ENCODE measurements around the gene TOP1. TPM values are rescaled to one million over a fixed set of nuclear protein-coding genes. Genes with fewer than 3 reads are reported as not detected.

The TOP1 gene
- total RNA-seq (2021) (77.7 to 81.8 TPM (median 80.0 TPM) in 3 replicates), Bru-seq, nascent RNA (percentile 91 among the genes with signal in this experiment)
- long read RNA-seq, experiment 1, transcript TOP1-201 (21 exons, 3,738 nt), result major isoform, 166 of 251 reads
- long read RNA-seq, experiment 1, partial matches to known transcripts, result 77 of 251 reads
- long read RNA-seq, experiment 1, other reads (novel, unspliced or antisense), result 8 of 251 reads
- long read RNA-seq, experiment 2, transcript TOP1-201 (21 exons, 3,738 nt), result major isoform, 35 of 131 reads
- long read RNA-seq, experiment 2, partial matches to known transcripts, result 86 of 131 reads
- long read RNA-seq, experiment 2, other reads (novel, unspliced or antisense), result 10 of 131 reads
- long read RNA-seq, experiment 3, partial matches to known transcripts, result 8 of 10 reads
- long read RNA-seq, experiment 3, other reads (novel, unspliced or antisense), result 1 of 10 reads

DNA sequence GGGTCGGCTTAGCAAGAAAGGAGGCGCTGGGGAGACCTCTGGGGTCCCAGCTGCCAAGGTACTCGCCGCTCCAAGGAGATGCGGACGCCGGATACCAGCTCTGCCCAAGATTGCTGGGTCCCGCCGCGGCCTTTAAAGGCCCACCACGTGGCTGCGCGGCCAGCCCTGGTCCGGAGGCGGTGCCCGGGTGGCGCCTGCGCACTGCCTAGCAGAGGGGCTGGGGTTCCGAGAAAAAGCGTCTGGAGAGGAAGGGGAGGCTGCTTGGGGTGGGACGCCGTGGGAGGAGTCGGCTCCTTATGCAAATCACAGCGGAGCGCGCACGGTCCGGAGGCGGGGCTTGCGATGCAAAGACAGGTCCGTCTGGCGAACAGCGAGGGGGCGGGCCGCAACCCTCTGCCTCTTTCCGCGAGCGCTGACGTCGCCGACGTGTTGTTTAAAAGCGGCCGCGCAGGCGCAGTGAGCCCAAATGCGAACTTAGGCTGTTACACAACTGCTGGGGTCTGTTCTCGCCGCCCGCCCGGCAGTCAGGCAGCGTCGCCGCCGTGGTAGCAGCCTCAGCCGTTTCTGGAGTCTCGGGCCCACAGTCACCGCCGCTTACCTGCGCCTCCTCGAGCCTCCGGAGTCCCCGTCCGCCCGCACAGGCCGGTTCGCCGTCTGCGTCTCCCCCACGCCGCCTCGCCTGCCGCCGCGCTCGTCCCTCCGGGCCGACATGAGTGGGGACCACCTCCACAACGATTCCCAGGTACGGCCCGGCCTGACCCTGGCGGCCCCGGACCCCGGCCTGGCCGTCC is at the start of gene TOP1:
Gene TOP1, plus strand, starts transcription at position 464 of the 791 bp plus-strand sequence. Its CDS starts 246 bp downstream, at position 710.
- H3K4me3 Mint-ChIP-seq, result peak within 1 kb of the TSS; percentile 82
- H3K27me3 Mint-ChIP-seq (ENCODE audit: low read depth), result peaks cover 47% of the 10 kb centered on the region
- CTCF ChIA-PET, result interaction anchor here (0.6 to 1.5 kb wide), 3 partner anchors 37 to 107 kb away, joined by 4 to 15 read pairs (median 6); no protein-coding TSS in a partner anchor
- DNase-seq (ENCODE audit: low spot score), result peak; percentile 100
- TF ChIP-seq, protein P1, sequence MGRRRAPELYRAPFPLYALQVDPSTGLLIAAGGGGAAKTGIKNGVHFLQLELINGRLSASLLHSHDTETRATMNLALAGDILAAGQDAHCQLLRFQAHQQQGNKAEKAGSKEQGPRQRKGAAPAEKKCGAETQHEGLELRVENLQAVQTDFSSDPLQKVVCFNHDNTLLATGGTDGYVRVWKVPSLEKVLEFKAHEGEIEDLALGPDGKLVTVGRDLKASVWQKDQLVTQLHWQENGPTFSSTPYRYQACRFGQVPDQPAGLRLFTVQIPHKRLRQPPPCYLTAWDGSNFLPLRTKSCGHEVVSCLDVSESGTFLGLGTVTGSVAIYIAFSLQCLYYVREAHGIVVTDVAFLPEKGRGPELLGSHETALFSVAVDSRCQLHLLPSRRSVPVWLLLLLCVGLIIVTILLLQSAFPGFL (CRISPR knock-in tag; IDR thresholded peaks at IDR 0.05; ENCODE audit: borderline replicate concordance), result no peak
- TF ChIP-seq NFATC4 (CRISPR knock-in tag; IDR thresholded peaks at IDR 0.05), result peak; percentile 47; the same call in 1 of the 2 replicates
- peak; percentile 63; the same call in 1 of the 2 replicates for TF ChIP-seq ZNF416 (CRISPR knock-in tag; IDR thresholded peaks at IDR 0.05)
- peak; percentile 61; the same call in 1 of the 2 replicates for TF ChIP-seq FOXK1 (CRISPR knock-in tag; IDR thresholded peaks at IDR 0.05)
- 0 out of 2 replicates have a peak, but pooled peaks have one; percentile 55 for TF ChIP-seq RELA (CRISPR knock-in tag; IDR thresholded peaks at IDR 0.05; ENCODE audit: borderline replicate concordance)
- TF ChIP-seq USF2 (CRISPR knock-in tag; IDR thresholded peaks at IDR 0.05), result peak; percentile 87
- TF ChIP-seq TEAD1 (CRISPR knock-in tag; IDR thresholded peaks at IDR 0.05), result peak; percentile 57; the same call in 1 of the 2 replicates
- TF ChIP-seq, protein P2, sequence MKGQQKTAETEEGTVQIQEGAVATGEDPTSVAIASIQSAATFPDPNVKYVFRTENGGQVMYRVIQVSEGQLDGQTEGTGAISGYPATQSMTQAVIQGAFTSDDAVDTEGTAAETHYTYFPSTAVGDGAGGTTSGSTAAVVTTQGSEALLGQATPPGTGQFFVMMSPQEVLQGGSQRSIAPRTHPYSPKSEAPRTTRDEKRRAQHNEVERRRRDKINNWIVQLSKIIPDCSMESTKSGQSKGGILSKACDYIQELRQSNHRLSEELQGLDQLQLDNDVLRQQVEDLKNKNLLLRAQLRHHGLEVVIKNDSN (CRISPR knock-in tag; IDR thresholded peaks at IDR 0.05), result peak; percentile 85
- TF ChIP-seq JUN (CRISPR knock-in tag; IDR thresholded peaks at IDR 0.05), result no peak
- peak; percentile 25; the same call in 1 of the 2 replicates for TF ChIP-seq FOXP4 (CRISPR knock-in tag; IDR thresholded peaks at IDR 0.05)
- TF ChIP-seq SP1 (CRISPR knock-in tag; conservative IDR thresholded peaks at IDR 0.05), result peak; percentile 59; the same call in 1 of the 2 replicates
- TF ChIP-seq TEAD4 (CRISPR knock-in tag; IDR thresholded peaks at IDR 0.05), result no peak
- no peak for TF ChIP-seq ZNF263 (CRISPR knock-in tag; IDR thresholded peaks at IDR 0.05; ENCODE audit: low read depth)
- TF ChIP-seq, protein P3, sequence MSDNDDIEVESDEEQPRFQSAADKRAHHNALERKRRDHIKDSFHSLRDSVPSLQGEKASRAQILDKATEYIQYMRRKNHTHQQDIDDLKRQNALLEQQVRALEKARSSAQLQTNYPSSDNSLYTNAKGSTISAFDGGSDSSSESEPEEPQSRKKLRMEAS (CRISPR knock-in tag; IDR thresholded peaks at IDR 0.05), result peak; percentile 98
- peak; percentile 54 for TF ChIP-seq FOXP1 (CRISPR knock-in tag; IDR thresholded peaks at IDR 0.05; ENCODE audit: borderline replicate concordance)
- TF ChIP-seq, protein P4, sequence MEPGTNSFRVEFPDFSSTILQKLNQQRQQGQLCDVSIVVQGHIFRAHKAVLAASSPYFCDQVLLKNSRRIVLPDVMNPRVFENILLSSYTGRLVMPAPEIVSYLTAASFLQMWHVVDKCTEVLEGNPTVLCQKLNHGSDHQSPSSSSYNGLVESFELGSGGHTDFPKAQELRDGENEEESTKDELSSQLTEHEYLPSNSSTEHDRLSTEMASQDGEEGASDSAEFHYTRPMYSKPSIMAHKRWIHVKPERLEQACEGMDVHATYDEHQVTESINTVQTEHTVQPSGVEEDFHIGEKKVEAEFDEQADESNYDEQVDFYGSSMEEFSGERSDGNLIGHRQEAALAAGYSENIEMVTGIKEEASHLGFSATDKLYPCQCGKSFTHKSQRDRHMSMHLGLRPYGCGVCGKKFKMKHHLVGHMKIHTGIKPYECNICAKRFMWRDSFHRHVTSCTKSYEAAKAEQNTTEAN (CRISPR knock-in tag; IDR thresholded peaks at IDR 0.05), result 0 out of 2 replicates have a peak, but pooled peaks have one; percentile 16
- TF ChIP-seq, protein P5, sequence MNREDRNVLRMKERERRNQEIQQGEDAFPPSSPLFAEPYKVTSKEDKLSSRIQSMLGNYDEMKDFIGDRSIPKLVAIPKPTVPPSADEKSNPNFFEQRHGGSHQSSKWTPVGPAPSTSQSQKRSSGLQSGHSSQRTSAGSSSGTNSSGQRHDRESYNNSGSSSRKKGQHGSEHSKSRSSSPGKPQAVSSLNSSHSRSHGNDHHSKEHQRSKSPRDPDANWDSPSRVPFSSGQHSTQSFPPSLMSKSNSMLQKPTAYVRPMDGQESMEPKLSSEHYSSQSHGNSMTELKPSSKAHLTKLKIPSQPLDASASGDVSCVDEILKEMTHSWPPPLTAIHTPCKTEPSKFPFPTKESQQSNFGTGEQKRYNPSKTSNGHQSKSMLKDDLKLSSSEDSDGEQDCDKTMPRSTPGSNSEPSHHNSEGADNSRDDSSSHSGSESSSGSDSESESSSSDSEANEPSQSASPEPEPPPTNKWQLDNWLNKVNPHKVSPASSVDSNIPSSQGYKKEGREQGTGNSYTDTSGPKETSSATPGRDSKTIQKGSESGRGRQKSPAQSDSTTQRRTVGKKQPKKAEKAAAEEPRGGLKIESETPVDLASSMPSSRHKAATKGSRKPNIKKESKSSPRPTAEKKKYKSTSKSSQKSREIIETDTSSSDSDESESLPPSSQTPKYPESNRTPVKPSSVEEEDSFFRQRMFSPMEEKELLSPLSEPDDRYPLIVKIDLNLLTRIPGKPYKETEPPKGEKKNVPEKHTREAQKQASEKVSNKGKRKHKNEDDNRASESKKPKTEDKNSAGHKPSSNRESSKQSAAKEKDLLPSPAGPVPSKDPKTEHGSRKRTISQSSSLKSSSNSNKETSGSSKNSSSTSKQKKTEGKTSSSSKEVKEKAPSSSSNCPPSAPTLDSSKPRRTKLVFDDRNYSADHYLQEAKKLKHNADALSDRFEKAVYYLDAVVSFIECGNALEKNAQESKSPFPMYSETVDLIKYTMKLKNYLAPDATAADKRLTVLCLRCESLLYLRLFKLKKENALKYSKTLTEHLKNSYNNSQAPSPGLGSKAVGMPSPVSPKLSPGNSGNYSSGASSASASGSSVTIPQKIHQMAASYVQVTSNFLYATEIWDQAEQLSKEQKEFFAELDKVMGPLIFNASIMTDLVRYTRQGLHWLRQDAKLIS (CRISPR knock-in tag; IDR thresholded peaks at IDR 0.05; ENCODE audit: borderline replicate concordance), result no peak
- TF ChIP-seq ETV6 (CRISPR knock-in tag; IDR thresholded peaks at IDR 0.05), result peak; percentile 86; the same call in 1 of the 2 replicates
- peak; percentile 49 for TF ChIP-seq GABPB1 (CRISPR knock-in tag; IDR thresholded peaks at IDR 0.05)
- TF ChIP-seq, protein P6, sequence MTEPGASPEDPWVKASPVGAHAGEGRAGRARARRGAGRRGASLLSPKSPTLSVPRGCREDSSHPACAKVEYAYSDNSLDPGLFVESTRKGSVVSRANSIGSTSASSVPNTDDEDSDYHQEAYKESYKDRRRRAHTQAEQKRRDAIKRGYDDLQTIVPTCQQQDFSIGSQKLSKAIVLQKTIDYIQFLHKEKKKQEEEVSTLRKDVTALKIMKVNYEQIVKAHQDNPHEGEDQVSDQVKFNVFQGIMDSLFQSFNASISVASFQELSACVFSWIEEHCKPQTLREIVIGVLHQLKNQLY (CRISPR knock-in tag; IDR thresholded peaks at IDR 0.05), result 0 out of 2 replicates have a peak, but pooled peaks have one; percentile 33
- peaks cover 37% of the 10 kb centered on the region for H3K36me3 Mint-ChIP-seq
- POLR2A ChIA-PET, result interaction anchor here (0.7 to 1.5 kb wide), 2 partner anchors 10 to 19 kb away, joined by 3 to 4 read pairs; no protein-coding TSS in a partner anchor
- H3K9me3 Mint-ChIP-seq, result no peaks in the 10 kb centered on the region
- H3K4me1 Mint-ChIP-seq, result peaks cover 50% of the 10 kb centered on the region
- peak within 1 kb of the TSS; percentile 89 for H3K27ac Mint-ChIP-seq
- peak; percentile 98 for ATAC-seq

All from WTC11 (cell line).